ENCODE results near the gene UGT1A4.

UGT1A4 gene

GRCh38 chr2:233764761-233765160 lies 46.2 kb downstream of the UGT1A4 start:
- no peak for TF ChIP-seq CTCF (IDR thresholded peaks at IDR 0.05; ENCODE audit: low read depth, low read length)
- DNase-seq (ENCODE audit: extremely low read depth, low read depth), result no peak

DNA sequence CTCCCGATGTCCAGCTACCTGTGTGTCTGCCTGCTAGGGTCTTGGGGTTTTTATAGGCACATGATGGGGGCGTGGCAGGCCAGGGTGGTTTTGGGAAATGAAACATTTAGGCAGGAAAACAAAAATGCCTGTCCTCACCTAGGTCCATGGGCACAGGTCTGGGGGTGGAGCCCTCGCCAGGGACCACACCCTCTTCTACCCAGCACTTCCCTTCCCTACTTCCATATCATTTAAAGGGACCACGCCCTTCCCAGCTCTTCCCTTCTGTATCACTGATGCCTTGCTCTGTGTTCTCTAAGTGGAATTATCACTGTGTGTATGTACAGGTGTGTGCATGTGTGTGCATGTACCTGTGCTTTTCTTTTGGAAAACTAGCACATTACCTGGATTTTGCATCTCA lies 47.9 kb downstream of the UGT1A4 start:
- no peak for TF ChIP-seq CTCF (IDR thresholded peaks at IDR 0.05; ENCODE audit: low read depth, low read length)
- DNase-seq (ENCODE audit: extremely low read depth, low read depth), result no peak

- TF ChIP-seq CTCF (IDR thresholded peaks at IDR 0.05; ENCODE audit: low read depth, low read length), result no peak
- no peak for DNase-seq (ENCODE audit: extremely low read depth, low read depth)
Measured at GRCh38 chr2:233768076-233768475, 49.5 kb downstream of the UGT1A4 start.

DNA sequence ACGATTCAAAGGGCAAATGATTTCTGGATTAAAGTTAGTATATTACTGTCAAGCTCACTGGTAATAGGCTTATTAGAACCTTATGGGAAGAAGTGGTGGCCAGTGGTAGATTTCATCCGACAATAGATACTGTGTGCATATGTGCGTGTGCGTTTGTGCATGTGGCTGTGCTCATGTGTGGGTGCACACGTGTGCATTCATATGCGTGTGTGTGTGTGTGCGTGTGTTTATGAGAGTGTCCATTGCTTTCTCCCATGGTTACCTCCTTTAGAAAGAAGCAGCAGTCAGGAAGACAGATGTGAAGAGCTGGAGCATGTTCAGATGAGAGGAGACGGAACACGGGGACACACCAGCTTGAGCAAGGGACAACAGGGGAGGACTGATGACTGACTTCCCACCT lies 50.7 kb downstream of the UGT1A4 start:
- no peak for TF ChIP-seq CTCF (IDR thresholded peaks at IDR 0.05; ENCODE audit: low read depth, low read length)
- no peak for DNase-seq (ENCODE audit: extremely low read depth, low read depth)

DNA sequence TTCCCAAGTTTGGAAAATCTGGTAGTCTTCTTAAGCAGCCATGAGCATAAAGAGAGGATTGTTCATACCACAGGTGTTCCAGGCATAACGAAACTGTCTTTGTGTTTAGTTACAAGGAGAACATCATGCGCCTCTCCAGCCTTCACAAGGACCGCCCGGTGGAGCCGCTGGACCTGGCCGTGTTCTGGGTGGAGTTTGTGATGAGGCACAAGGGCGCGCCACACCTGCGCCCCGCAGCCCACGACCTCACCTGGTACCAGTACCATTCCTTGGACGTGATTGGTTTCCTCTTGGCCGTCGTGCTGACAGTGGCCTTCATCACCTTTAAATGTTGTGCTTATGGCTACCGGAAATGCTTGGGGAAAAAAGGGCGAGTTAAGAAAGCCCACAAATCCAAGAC lies 53.6 kb downstream of the UGT1A4 start:
- DNase-seq (ENCODE audit: extremely low read depth, low read depth), result no peak
- TF ChIP-seq CTCF (IDR thresholded peaks at IDR 0.05; ENCODE audit: low read depth, low read length), result no peak

GRCh38 chr2:233772583-233772982 lies 54.0 kb downstream of the UGT1A4 start:
- DNase-seq (ENCODE audit: extremely low read depth, low read depth), result no peak
- no peak for TF ChIP-seq CTCF (IDR thresholded peaks at IDR 0.05; ENCODE audit: low read depth, low read length)

DNA sequence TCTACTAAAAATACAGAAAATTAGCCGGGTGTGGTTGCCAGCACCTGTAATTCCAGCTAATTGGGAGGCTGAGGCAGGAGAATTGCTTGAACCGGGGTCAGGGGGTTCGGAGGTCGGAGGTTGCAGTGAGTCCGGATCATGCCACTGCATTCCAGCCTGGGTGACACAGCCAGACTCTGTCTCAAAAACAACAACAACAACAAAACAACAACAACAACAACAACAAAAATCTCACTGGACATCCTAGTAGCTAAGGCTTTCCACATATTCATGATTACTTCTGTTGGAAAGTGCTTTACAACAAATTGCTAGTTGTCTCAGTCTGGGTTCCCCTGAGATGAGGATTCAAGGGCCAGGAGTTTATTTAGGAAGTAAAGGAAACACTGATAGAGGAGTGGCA lies 55.3 kb downstream of the UGT1A4 start:
- TF ChIP-seq CTCF (IDR thresholded peaks at IDR 0.05; ENCODE audit: low read depth, low read length), result no peak
- DNase-seq (ENCODE audit: extremely low read depth, low read depth), result no peak

Data from AG09319 (cell line).